ENCODE results near the gene SSBP4. TPM values are rescaled to one million over a fixed set of nuclear protein-coding genes. Genes with fewer than 3 reads are reported as not detected.

The SSBP4 gene
- total RNA-seq: 99.8 and 114 TPM in 2 replicates

GRCh38 chr19:18419195-18419698, at the start of gene SSBP4:
Gene SSBP4, plus strand, starts transcription at chr19:18419398. Its CDS starts 251 bp downstream, at chr19:18419649.

GRCh38 chr19:18385675-18386542, 33.3 kb upstream of the SSBP4 start, which contains the start of gene GDF15:
Gene GDF15, plus strand, starts transcription at chr19:18386158. Its CDS starts 32 bp downstream, at chr19:18386190.

GRCh38 chr19:18397242-18398202, 21.7 kb upstream of the SSBP4 start, which contains the start of gene LRRC25:
Gene LRRC25, minus strand, starts transcription at chr19:18397622. Its CDS starts 659 bp downstream, at chr19:18396963.

GRCh38 chr19:18437491-18438330, 18.5 kb downstream of the SSBP4 start, which contains the start of gene ISYNA1:
Gene ISYNA1, minus strand, starts transcription at chr19:18438133. Its CDS starts 154 bp downstream, at chr19:18437979.

Other genes starting within 250 kb of the SSBP4 start
- 13.1 and 26.9 TPM in 2 replicates for gene IFI30, start 245.6 kb upstream of the SSBP4 start, total RNA-seq
- gene MPV17L2, start 226.2 kb upstream of the SSBP4 start, total RNA-seq: 74.0 and 75.2 TPM in 2 replicates
- gene RAB3A, start 215.4 kb upstream of the SSBP4 start, total RNA-seq: 1.5 and 6.7 TPM in 2 replicates
- 3.2 and 5.2 TPM in 2 replicates for gene PDE4C, start 193.0 kb upstream of the SSBP4 start, total RNA-seq
- 0.81 and 2.0 TPM in 2 replicates for gene IQCN, start 144.9 kb upstream of the SSBP4 start, total RNA-seq
- 57.8 and 107 TPM in 2 replicates for gene JUND, start 137.8 kb upstream of the SSBP4 start, total RNA-seq
- 162 and 199 TPM in 2 replicates for gene LSM4, start 96.3 kb upstream of the SSBP4 start, total RNA-seq
- 3.4 and 7.8 TPM in 2 replicates for gene PGPEP1, start 78.8 kb upstream of the SSBP4 start, total RNA-seq
- 18.2 and 19.8 TPM in 2 replicates for gene GDF15, start 33.2 kb upstream of the SSBP4 start, total RNA-seq
- not detected in 2 replicates for gene LRRC25, start 21.8 kb upstream of the SSBP4 start, total RNA-seq
- gene ISYNA1, start 18.7 kb downstream of the SSBP4 start, total RNA-seq: 19.5 and 29.5 TPM in 2 replicates
- 12.3 and 21.4 TPM in 2 replicates for gene ELL, start 102.7 kb downstream of the SSBP4 start, total RNA-seq
- 400 and 409 TPM in 2 replicates for gene FKBP8, start 124.2 kb downstream of the SSBP4 start, total RNA-seq
- 113 and 151 TPM in 2 replicates for gene KXD1, start 138.5 kb downstream of the SSBP4 start, total RNA-seq
- gene UBA52, start 152.5 kb downstream of the SSBP4 start, total RNA-seq: 1,196 and 1,251 TPM in 2 replicates
- gene REX1BD, start 169.4 kb downstream of the SSBP4 start, total RNA-seq: 64.3 and 65.9 TPM in 2 replicates
- gene CRLF1, start 187.4 kb downstream of the SSBP4 start, total RNA-seq: 309 and 313 TPM in 2 replicates
- gene TMEM59L, start 193.5 kb downstream of the SSBP4 start, total RNA-seq: 11.9 and 12.8 TPM in 2 replicates
- gene KLHL26, start 217.6 kb downstream of the SSBP4 start, total RNA-seq: 11.6 and 17.8 TPM in 2 replicates